Anterior cingulate cortex (tissue), 58 donors: ENCODE data around the gene CPEB3.

Source experiments
- DNase-seq, 58 donors: peaks; one replicate each; lab custom pipeline; 2025; lab: John Stamatoyannopoulos, UW

CPEB3 gene

DNA sequence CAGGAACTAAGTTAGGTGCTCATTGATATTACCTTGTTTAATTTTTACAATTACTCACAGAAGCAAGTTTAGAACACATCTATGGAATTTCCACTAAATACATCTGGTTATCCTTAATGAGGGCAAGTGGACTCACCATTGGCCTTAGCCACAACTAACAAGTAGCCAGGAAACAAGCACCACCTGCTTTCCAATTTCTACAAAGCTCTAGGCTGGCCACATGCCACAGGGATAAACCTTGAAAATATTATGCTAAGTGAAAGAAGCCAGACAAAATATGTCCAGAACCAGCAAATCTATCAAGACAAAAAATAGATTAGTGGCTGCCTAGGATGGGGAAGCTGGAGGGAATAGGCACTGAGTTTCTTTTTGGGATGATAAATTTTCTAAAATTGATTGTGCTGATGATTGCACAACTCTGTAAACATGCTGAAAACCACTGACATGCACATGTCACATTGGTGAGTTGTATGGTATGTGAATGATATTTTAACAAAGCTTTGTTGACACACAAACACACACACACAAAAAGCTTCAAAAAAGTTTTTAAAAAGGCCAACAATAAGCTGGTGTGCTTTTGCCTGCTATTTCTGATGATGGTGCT lies 179.4 kb downstream of the CPEB3 start:
- no peak for DNase-seq

DNA sequence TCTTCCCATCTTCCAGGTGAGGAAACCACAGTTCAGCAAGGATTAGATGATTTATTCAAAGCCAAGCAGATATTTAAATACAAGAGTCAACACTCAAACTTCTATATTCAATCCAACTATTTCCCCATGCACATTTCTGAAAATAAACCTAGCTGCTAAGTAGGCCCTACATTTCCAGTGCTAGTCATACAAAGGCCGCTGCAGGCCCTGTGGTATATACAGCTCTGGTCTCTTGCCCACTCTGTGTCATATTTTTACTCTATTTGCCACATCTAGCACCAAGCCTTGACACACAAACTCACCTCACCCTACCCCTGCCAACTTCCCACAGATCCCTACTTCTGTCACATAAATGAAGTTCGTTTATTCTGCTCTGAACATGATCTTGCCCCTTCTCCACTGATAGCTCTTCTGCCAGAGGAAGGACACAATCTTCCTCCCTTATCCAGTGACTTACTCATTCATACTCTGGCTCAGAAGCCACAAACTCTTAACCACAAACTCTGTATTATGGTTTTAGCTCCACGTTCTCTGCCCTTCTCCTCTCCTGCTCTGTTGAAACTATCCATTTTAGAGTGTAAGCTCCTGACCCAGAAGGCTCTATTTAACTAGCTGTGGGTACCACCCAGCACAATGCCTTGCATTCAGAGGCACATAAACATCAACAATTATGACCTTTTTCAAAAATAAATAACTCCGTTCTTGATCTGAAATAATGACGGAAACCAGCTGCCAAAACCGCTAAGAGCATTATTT lies 180.7 kb downstream of the CPEB3 start:
- DNase-seq, result no peak

DNA sequence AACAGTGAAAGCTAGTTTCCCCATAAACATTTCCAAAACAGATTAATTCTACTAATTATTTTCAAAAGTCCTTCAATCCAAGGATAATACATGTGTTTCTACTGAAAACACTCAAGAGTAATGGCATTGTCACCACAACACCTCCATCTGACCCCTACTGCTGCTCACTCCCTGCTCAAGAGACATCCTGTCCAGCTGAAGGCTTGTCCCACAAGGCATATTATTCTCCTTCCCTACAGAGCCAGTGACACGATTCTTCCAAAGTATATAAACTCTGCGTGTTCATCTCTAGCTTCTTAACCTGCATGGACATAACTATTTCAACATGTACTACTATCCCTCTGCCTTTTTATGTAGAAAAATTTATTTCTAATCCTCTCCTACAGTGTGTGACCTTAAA lies 182.1 kb downstream of the CPEB3 start:
- DNase-seq, result no peak

DNA sequence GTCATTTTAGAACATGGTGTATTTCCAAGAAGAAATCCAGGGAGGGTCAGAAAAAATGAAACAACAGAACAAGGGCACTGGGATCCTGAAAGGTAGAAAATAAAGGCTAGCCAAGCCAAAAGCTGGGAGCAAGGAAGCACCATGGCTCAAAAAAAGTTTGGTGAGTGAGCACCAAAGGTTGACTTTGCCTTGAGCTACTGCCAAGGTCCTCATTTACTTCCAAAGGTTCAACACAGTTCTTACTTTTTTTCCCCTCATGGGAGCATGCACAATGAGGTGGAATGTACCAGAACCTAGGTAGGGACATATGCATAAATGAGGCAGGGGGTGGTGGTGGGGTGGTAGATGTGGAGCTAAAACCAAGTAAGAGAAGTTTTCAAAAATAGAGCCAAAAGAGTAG lies 182.8 kb downstream of the CPEB3 start:
- DNase-seq, result no peak

DNA sequence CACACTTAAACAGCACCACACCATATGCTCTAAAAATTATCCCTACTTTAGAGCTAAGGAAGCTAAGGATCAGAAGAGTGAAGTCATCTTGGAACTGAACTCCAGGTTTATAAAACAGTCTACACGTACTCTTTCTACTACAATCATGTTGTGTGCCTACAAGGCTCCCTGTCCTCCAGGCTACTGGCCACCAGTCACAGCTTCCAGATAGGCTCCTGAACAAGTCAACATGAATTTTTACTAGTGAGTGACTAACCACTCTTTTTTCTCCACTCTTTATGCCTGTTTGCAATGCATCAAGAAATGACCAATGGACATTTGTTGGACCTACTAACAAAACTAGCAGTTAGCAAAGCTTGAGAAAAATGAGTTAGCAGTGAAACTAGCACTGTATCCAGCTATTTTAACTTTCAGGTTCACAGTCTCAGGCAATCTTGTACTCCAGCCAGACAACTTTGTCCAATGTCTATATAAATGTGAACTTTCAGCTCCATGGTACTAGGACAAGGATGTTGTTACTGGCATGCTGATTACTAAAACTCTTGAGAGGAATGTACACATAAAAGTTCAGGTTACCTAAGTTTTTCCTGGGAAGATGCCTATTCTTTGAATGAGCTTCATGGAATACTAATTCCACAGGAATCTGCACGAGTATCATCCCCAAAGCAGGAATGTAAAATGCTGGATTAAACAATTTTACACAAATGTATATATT lies 187.3 kb downstream of the CPEB3 start:
- no peak for DNase-seq

DNA sequence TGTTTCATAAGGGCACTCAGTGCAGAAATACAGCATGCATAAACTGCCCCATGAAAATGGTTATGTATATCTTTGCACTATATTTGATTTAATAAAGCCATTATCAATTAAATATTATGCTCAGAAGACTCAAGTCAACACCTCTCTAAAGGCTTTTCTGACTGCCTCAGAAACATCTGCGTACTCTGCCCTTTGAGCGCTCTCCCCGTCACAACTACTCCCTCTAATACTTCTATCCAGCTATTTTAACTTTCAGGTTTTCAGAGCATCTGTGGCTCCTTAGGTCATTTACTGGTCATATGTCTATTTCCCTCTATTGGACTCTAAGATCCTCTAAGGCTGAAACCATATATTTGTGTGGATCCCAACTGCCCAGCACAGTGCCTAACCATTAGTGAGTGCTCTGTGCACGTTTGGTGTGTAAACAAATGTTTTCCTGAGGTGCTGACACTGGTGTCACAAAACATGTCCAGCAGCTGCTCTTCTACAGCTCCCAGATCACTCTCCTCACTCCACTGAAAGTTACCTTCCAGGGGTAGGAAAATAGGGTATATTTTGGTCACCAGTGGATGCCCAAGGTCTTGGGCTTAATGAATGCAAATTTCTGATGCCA lies 188.2 kb downstream of the CPEB3 start:
- DNase-seq, result no peak

DNA sequence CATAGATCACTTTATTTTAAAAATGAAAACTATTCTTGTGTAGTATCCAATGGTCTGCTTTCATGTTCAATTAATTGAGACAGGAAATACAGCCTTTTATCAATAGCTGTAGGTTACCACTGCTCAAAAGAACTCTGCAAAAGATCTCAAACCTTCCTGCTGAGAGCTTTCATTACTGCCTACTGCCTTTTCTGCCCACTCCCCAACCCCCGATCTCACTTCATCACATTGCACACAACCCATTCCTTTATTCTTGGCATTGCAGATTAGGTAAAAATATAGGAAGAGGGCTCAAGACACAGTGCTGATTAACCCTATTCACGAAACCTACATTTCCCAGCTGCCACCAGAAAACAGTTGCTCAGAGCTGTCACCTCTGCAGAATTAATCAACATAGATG lies 195.9 kb downstream of the CPEB3 start:
- DNase-seq, result no peak

DNA sequence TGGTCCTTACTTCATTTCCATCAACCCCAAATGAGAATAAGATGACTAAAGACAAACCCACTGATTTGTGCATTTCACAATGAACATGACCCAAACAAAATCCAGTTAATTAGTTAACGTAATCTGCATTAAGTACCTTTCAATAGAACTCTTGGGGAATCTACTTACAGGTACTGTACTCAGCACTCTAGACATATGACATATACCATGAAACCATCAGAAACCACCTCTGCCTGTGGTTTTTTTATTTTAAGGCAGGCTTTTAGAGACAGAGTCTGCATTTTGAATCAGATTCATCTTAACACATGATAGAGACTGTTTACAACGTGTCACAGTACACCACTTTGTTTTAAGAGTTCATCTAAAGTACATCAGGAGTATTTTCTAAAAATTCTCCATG lies 198.9 kb downstream of the CPEB3 start:
- DNase-seq, result no peak

DNA sequence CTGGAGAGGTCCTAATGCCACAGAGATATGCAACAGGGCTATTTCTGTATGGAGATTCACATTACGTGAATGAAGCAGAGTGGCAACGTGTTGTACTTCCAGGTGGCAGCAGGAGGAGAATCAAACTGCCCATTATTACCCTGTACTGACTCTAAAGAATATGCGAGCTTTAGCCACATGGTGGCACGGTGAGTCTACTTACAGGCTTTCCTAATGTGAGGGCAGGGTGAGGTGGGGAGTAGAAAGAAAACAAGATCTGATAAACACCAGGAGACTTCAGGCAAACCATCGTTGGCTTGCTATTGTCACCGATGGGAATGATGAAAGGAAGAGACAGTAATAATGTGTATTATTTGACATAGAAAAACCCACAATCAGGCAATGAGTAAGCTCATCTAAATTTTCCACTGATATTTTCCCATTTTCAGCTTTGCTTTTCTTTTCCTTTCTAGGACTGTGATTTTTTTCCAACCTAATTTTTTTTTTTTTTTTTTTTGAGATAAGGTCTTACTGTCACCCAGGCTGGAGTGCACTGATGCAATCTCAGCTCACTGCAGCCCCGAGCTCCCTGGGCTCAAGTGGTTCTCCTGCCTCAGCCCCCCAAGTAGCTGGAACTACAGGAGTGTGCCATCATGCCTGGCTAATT lies 203.0 kb downstream of the CPEB3 start:
- DNase-seq, result peak in 51 of 58 donors; percentile 1 to 74 (median 27)

DNA sequence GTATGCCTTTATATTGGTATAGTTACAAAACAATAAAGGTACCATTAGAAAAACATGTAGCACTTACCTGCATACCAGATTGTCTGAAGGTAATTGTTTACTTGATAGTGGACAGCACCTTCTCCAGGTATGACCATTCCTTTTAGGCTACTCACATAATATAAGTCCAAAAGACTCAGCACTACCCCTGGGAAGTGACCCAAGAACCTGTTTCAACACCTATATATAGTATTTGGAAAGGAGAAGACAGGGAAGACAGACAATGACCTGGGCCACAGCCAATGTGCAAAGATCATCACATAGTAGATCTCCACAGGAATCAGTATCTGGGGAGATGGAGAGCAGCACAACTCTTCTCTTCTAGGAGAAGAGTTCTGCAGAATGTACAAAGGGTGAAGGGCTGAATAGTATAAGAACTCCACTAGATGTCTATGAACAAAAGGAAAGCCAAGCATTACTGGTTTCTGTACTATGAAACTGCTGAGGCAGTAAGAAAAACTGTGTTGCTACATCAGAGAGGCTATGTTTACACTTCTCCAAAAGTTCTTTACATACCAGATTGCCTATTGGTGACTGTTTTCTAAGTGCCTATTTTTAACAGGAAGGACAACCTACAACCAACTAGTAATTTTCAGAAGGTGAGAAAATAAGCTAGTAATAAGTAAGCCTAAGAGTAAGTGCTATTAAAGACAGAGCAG lies 208.1 kb downstream of the CPEB3 start:
- DNase-seq, result no peak

DNA sequence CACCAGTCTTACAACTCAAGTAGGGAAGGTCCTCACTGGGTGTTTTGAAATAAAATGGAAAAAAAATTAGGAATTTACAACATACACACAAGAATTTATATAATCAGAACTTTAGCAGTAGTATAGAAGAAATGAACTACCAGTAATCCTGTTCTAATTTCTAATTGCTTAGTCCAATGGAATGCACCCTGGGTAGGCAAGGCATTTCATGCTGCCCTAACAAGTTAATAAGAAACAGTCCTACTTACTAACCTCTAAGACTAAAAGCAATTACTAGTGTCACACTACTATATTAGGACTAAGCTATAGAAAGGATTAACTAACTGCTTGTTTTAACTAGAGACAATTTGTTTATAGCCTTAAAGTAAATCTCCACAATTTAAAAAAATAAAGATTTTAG lies 209.2 kb downstream of the CPEB3 start:
- no peak for DNase-seq

DNA sequence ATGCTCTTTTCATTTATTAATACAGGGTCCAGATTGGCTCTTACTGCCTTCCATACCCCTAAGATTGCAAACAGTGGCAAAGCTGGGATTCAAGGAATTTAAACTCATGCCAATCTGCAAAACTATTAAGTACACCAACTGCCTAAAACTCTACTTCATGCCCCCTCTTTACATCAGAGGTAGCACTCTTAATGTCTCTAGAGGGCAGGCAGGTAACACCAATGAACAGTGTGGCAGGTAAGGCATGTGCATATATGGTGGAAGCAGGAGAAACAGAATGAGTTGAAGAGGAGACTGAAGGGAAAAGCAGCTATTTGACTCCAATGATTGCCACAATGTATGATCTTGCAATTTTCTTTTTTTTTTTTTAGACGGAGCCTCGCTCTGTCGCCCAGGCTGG lies 210.6 kb downstream of the CPEB3 start:
- no peak for DNase-seq

DNA sequence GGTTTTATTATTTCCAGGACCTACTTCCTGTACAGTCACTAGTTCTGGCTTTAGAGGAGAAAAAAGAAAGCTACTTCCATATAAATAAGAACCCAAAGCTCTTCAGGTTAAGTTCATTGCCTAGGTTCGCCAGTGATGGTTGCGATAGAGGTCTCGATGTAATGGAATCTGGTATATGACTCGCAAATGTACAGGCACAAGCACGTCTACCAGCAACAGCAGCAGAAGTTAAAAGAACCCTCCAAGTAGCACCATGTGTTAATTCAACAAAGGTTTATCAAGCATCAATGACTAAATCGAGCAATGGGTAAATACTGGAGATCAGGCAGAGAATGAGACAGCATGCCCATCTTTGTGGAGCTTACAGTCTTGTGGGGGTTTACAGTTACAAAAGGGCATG lies 211.9 kb downstream of the CPEB3 start:
- no peak for DNase-seq

DNA sequence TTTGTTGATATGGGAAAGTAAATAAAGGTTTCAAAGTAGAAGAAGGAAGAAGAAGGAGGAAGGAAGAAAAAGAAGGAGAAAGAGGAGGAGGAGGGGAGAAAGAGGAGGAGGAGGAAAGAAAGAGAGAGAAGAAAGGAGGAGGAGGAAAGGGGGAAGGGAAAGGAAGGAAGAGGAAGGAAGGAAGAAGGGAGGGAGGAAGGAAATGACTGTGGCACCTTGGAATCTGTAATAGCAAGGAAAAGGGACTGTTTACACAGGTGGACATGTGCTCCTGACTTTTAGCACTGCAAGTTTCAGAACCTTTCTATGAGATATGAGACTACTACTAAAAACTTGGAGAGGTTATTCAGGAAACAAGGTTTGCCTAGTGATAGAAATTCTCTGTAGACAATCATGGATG lies 214.2 kb downstream of the CPEB3 start:
- no peak for DNase-seq

DNA sequence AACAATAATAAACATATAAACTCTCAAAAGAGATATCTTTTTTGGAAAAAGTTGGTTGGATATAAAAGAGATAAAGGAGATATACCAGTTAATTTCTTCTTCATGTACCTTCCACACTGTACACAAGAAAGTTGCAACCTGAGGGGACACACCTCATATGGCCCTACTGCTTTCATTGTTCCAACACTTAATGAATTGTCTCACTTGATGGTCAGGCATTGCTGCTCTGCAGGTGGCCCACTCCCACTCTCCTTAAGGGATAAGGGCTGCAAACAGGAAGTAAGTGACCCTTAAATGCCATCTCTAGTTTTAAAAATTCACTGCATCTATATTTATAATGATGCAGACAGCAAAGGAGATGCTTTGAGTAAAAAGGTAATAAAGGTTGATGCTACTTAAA lies 215.0 kb downstream of the CPEB3 start:
- no peak for DNase-seq

DNA sequence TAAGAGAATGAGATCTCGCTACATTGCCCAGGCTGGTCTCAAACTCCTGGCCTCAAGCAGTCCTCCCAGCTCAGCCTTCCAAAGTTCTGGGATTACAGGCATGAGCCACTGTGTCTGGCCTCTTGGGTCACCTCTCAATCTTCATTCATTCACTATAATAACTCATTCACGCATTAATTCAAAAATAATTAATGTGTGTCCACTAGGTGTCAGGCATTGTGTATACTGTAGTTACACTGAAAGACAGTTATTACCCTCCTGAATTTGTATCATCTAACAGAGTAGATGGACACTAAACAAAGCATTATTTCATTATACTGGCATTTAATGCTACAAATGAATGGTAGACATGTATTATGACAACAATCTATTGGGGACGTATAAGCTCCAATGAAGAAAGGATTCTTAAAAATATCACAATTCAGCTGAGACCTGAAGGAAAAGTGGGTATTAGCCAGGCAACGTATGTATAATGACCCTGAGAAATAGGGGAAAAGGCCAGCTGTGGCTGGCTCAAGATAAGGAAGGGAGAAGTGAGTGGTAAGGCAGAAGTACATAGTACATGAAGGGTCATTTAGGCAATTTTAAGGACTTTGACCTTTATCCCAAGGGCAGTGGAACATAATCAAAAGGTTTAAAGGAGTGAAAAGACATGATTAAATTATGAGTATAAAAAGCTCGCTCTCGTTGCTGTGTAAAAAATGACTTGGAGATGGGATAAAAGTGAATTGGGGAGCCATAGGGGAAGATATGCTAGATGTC lies 216.6 kb downstream of the CPEB3 start:
- DNase-seq, result no peak

DNA sequence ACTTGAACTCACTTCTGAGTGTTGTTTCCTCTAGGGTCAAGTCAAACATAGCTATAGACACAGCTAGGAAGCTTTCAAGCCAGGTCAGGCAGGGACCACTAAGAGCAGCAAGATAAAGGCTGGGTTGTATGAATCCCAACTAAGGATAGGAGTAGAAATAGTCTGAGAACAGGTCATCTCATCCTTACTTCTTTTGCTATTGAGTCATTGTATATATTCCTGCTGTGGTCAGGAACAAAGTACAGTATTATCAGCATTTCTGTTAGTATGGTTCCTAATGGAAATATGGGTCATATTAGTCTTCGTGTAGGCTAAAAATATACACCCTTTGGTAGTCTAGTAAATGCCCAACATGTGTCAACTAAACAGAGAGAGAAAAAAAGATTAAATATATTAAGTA lies 222.0 kb downstream of the CPEB3 start:
- DNase-seq, result no peak

DNA sequence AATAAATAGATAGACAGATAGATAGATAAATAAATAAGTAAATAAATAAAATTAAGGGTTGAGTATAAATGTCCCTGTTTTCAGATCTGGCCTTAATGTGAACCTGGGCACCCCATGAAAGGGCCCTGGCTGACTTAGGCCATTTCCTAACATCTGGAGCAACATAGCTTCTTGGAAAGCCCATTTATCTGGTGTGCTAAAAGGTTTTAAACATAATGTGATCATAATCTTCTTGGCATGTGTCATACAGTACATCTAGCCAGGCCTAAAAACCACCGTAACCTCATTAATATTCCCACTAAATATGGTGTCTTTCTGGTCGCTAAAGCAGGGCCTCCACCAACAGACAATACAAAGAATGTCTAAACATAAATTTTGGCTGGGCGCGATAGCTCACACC lies 224.5 kb downstream of the CPEB3 start:
- DNase-seq, result no peak

DNA sequence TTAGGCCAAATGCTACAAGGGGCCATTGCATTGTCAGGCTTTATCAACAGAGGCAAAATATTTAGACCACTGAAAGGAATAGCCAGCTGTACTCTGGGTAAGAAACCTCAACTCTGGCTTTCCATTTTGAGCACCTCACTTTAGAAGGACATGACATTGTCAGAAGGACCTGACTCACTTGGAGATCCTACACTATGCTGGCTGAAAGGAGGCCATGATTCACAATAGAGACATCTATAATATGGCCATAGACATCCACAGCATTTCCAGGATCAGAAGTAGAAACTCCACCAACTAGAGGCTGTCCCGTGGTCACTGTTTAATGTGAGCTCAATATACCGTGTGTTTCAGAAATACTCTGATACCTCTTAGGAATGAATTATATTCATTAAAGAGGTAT lies 226.4 kb downstream of the CPEB3 start:
- no peak for DNase-seq

DNA sequence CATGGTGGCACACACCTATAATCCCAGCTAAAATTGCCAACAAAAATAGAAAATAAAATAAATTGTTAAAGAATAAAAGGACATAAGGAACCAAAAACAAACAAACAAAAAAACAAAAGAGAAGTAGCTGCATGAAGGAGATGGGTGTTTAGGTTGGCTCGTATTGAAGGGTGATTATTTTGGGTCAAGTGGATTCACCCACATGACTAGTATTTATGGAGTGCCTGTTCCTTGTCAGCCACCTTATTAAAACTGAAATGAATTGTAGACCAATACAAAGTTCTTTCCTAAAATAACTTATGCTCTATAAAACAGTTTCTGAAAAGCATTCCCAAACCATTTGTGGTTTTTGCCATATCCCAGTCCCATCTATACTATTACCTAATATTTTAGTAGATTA lies 228.6 kb downstream of the CPEB3 start:
- no peak for DNase-seq
